ENCODE results near the gene SELENOI. TPM values are rescaled to one million over a fixed set of nuclear protein-coding genes. Genes with fewer than 3 reads are reported as not detected.
"Not testable (repeated sequence)": the region's sequence is repeated elsewhere in the genome, so short reads cannot be mapped to it uniquely, and the experiment has no call there.

Gene SELENOI
- total and polyA plus RNA-seq, 2 donors (not counting 3 experiments of a cell fraction or from before 2014, with no cell fraction given) = 10.8 to 25.3 TPM

DNA sequence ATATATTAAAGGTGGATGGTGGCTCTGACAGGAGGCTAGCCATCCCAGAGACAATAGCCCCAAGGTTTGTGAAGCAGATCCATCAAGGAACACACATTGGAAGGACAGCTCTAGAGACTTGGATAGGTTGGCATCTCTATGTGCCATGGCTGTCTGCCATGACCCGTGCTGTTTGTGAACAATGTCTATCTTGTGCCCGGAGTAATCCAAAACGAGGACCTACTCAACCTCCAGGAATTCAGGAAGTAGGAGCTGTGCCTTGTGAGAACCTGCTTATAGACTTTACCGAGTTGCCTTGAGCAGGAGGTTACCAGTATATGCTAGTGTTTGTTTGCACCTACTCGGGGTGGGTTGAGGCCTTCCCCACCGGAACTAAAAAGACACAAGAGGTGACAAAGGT, 43.1 kb upstream of the SELENOI start:
- no peak overlapping the region for H3K4me3 ChIP-seq (replicated peaks in 1 of 3; ENCODE audit: insufficient read depth in 1 of 3, low read depth in 1 of 3, low read length in 3 of 3)
- ChIA-PET POLR2A (no interaction called here), CTCF (no interaction called here)
- no peaks in the 10 kb centered on the region for H3K27me3 ChIP-seq (ENCODE audit: control insufficient read depth in 2 of 2, insufficient read depth in 2 of 2, low read length in 2 of 2)
- no peaks in the 10 kb centered on the region for H3K9me1 ChIP-seq (replicated peaks; ENCODE audit: control insufficient read depth, extremely low read depth, insufficient read depth, low read length)
- TF ChIP-seq CTCF (IDR thresholded peaks at IDR 0.05; ENCODE audit: extremely low read depth in 1 of 2, insufficient read depth in 1 of 2, low read depth in 1 of 2, low read length in 2 of 2) (no peak), GATA2 (IDR thresholded peaks at IDR 0.05; ENCODE audit: insufficient read depth, insufficient read length, low read depth, low read length) (no peak), JUN (IDR thresholded peaks at IDR 0.05; ENCODE audit: borderline replicate concordance, insufficient read depth, insufficient read length, low read depth) (no peak), POLR2A (IDR thresholded peaks at IDR 0.05; ENCODE audit: low read depth, low read length) (no peak), POLR2AphosphoS5 (IDR thresholded peaks at IDR 0.05; ENCODE audit: insufficient read depth, low read depth, low read length) (no peak), FOS (IDR thresholded peaks at IDR 0.05; ENCODE audit: borderline replicate concordance, insufficient read depth, low read length) (no peak), EZH2 (IDR thresholded peaks at IDR 0.05; ENCODE audit: borderline replicate concordance, low read depth, low read length, severe bottlenecking) (no peak), MYC (IDR thresholded peaks at IDR 0.05; ENCODE audit: low read depth, low read length) (no peak)
- TF ChIP-seq, protein P1, sequence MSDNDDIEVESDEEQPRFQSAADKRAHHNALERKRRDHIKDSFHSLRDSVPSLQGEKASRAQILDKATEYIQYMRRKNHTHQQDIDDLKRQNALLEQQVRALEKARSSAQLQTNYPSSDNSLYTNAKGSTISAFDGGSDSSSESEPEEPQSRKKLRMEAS (IDR thresholded peaks at IDR 0.05; ENCODE audit: insufficient read depth, insufficient read length) = no peak
- H2AFZ ChIP-seq (ENCODE audit: low read depth, low read length) = no peak overlapping the region
- H3K9me3 ChIP-seq (replicated peaks; ENCODE audit: control insufficient read depth, insufficient read depth, low read length) = no peaks in the 10 kb centered on the region
- no peak overlapping the region for H3K27ac ChIP-seq (ENCODE audit: insufficient read depth, low read depth, low read length)
- dilution Hi-C loops (cut with MboI; ENCODE audit: extremely low pct_ligation_motif_present, low sequenced_read_pairs) (no loop called here), intact Hi-C loops (cut with micrococcal nuclease) (no loop called here)
- H3K4me2 ChIP-seq (ENCODE audit: insufficient read depth, low read length) = no peak overlapping the region
- H3K9ac ChIP-seq (replicated peaks; ENCODE audit: extremely low read depth, insufficient read depth, low read length) = no peak overlapping the region
- no TSS peak for BruUV-seq (replicated peaks)
- H4K20me1 ChIP-seq (replicated peaks; ENCODE audit: control insufficient read depth, extremely low read depth, insufficient read depth, low read length) = no peaks in the 10 kb centered on the region
- no peak for DNase-seq (ENCODE audit: low read depth, low spot score)
- FAIRE-seq = no peak
- peaks cover 15% of the 10 kb centered on the region for H3K4me1 ChIP-seq (ENCODE audit: control insufficient read depth, extremely low read depth, insufficient read depth, low read length)
- no peaks in the 10 kb centered on the region for H3K79me2 ChIP-seq (ENCODE audit: control insufficient read depth, insufficient read depth, low read length)
- no peaks in the 10 kb centered on the region for H3K36me3 ChIP-seq (ENCODE audit: control insufficient read depth in 2 of 2, extremely low read depth in 1 of 2, insufficient read depth in 2 of 2, low read length in 2 of 2)

GRCh38 chr2:26305094-26305493, 40.8 kb upstream of the SELENOI start:
- FAIRE-seq; H3K9ac ChIP-seq (replicated peaks; ENCODE audit: extremely low read depth, insufficient read depth, low read length); H3K36me3 ChIP-seq (ENCODE audit: control insufficient read depth in 2 of 2, extremely low read depth in 1 of 2, insufficient read depth in 2 of 2, low read length in 2 of 2); H3K9me3 ChIP-seq (replicated peaks; ENCODE audit: control insufficient read depth, insufficient read depth, low read length); H4K20me1 ChIP-seq (replicated peaks; ENCODE audit: control insufficient read depth, extremely low read depth, insufficient read depth, low read length); H3K4me3 ChIP-seq (replicated peaks in 1 of 3; ENCODE audit: insufficient read depth in 1 of 3, low read depth in 1 of 3, low read length in 3 of 3); H3K27me3 ChIP-seq (ENCODE audit: control insufficient read depth in 2 of 2, insufficient read depth in 2 of 2, low read length in 2 of 2); POLR2A ChIA-PET; H3K4me1 ChIP-seq (ENCODE audit: control insufficient read depth, extremely low read depth, insufficient read depth, low read length); H3K27ac ChIP-seq (ENCODE audit: insufficient read depth, low read depth, low read length); H2AFZ ChIP-seq (ENCODE audit: low read depth, low read length); H3K4me2 ChIP-seq (ENCODE audit: insufficient read depth, low read length); H3K9me1 ChIP-seq (replicated peaks; ENCODE audit: control insufficient read depth, extremely low read depth, insufficient read depth, low read length); H3K79me2 ChIP-seq (ENCODE audit: control insufficient read depth, insufficient read depth, low read length); dilution Hi-C loops (cut with MboI; ENCODE audit: extremely low pct_ligation_motif_present, low sequenced_read_pairs); BruUV-seq (replicated peaks); DNase-seq (ENCODE audit: low read depth, low spot score); intact Hi-C loops (cut with micrococcal nuclease): not testable (repeated sequence)
- CTCF ChIA-PET = interaction anchor here (0.7 kb wide), 1 partner anchor 81 kb away, joined by 3 read pairs; no protein-coding TSS in a partner anchor
